C4-2B (cell line): ENCODE results near the gene GCNT2.

Source experiments
- H3K27ac ChIP-seq: fragments of 450-650 bp; 2 replicates; pipeline ENCODE4 v1.5.1; 2017
- CTCF ChIP-seq: fragments of 450-650 bp; conservative IDR thresholded peaks from 2 replicates; pipeline ENCODE4 v1.5.1; 2017; ENCODE audit warnings: mild to moderate bottlenecking
- ZFX ChIP-seq: fragments of 450-650 bp; IDR thresholded peaks from 2 replicates; pipeline ENCODE4 v1.6.1; 2017

Gene GCNT2

DNA sequence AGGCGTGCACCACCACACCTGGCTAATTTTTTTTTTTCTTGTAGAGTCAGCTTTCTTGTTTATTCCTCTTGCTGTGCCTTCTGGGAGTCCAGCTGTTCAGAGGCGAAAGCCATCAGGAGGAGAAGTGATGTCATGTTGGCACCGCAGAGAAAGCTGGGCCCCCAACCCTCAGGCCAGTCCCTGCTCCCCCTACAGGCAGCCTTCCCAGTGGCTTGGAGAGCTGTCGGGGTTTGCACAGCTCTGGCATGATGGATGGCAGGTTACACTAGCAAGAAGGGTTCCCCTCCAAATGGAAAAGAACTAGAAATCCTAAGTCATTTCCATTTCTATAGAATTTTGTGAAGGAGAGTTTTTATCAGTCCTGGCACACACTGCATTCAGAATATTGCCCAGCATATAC, 100.7 kb downstream of the GCNT2 start:
- TF ChIP-seq CTCF: no peak
- TF ChIP-seq ZFX: no peak
- H3K27ac ChIP-seq: no peak overlapping the region

DNA sequence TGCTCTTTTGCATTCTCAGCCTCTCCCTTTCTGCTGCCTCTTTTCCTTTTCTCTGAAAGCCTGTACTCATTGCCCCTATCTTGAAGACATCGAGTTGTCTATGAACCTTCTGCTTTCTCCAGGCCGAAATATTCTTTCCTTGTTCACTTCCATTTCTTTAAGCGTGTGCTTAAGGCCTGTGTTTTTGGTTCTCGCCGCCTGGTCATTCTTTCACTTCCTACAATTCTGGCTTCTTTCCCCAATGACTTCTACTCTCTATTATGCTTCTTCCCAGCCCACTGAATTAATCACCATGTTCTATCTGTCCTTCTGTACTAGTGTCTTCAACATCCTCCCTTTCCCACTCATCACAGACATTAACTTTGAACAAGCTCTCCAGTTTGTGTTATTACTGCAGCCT, 103.7 kb downstream of the GCNT2 start:
- no peak overlapping the region for H3K27ac ChIP-seq

GRCh38 chr6:10626154-10626741, 105.1 kb downstream of the GCNT2 start:
- no peak overlapping the region for H3K27ac ChIP-seq
- TF ChIP-seq ZFX: no peak
- TF ChIP-seq CTCF: no peak

More for the DNA sequence above, 103.7 kb downstream of the GCNT2 start:
- TF ChIP-seq CTCF (no peak), ZFX (no peak)

GRCh38 chr6:10627800-10628199, 106.6 kb downstream of the GCNT2 start:
- TF ChIP-seq CTCF (no peak), ZFX (no peak)
- H3K27ac ChIP-seq: no peak overlapping the region

GRCh38 chr6:10630178-10630577, 109.0 kb downstream of the GCNT2 start:
- H3K27ac ChIP-seq: no peak overlapping the region
- TF ChIP-seq ZFX (no peak), CTCF (no peak)

- TF ChIP-seq ZFX (no peak), CTCF (no peak)
- H3K27ac ChIP-seq: no peak overlapping the region
Observed at GRCh38 chr6:10633216-10633615, 112.1 kb downstream of the GCNT2 start.

DNA sequence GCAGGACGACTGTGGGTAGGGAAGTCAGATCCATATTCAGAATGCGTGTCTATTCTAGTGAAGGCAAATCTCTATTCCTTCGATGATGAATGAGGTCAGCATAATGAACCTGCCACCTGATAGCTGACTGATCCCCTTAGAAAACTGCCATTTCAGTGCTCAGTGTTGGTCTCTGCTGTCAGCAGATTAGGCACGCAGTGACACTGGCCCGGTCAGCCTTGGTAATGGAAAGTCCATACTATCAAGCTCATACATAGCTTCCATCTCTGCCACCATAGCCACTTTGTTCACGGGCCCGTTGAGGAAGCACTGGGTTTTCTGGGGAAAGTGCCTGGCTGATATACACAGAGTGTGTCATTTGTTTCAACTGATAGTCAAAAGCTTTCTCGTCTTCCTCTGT, 119.3 kb downstream of the GCNT2 start:
- TF ChIP-seq CTCF: no peak
- TF ChIP-seq ZFX: no peak

More for the DNA sequence above, 119.3 kb downstream of the GCNT2 start:
- H3K27ac ChIP-seq: no peak overlapping the region
